Heart right ventricle (tissue), 16 donors: ENCODE data around the gene CSTPP1. TPM values are rescaled to one million over a fixed set of nuclear protein-coding genes. Genes with fewer than 3 reads are reported as not detected.

Source experiments
- ATAC-seq, 8 donors: fragments of 200-7000 bp; cut with Tn5 transposase; one replicate each; pipeline ENCODE4 v1.9.1; 2020; ENCODE audit warnings: mild to moderate bottlenecking in 8 of 8, moderate library complexity in 8 of 8, moderate number of reproducible peaks in 1 of 8
- DNase-seq, 2 donors: peaks; one replicate each; pipeline ENCODE4 v3.0.0-alpha.2; 2020
- H3K27ac ChIP-seq, 10 donors: fragments of 200-600 bp; sonication (generic) in 2 of 10; one replicate each; pipeline versions ENCODE4 v1.5.0 to v1.8.0; 2020 to 2022; ENCODE audit warnings: mild to moderate bottlenecking in 3 of 10
- H3K27me3 ChIP-seq, 7 donors: fragments of 200-600 bp; one replicate each; pipeline ENCODE4 v1.8.0; 2021 to 2022; ENCODE audit warnings: mild to moderate bottlenecking in 2 of 7
- H3K36me3 ChIP-seq, 9 donors: fragments of 200-600 bp; sonication (generic) in 1 of 9; one replicate each; pipeline versions ENCODE4 v1.5.0 to v1.8.0; 2020 to 2022; ENCODE audit warnings: mild to moderate bottlenecking in 2 of 9
- H3K4me1 ChIP-seq, 9 donors: fragments of 200-600 bp; sonication (generic) in 1 of 9; one replicate each; pipeline versions ENCODE4 v1.5.0 to v1.8.0; 2020 to 2022; ENCODE audit warnings: mild to moderate bottlenecking in 4 of 9
- H3K4me3 ChIP-seq, 10 donors: fragments of 200-600 bp; sonication (generic) in 2 of 10; one replicate each; pipeline versions ENCODE4 v1.5.0 to v1.8.0; 2020 to 2022; ENCODE audit warnings: mild to moderate bottlenecking in 7 of 10, moderate library complexity in 2 of 10
- H3K9me3 ChIP-seq, 11 donors: fragments of 200-600 bp in 10 of 11; sonication (generic) in 2 of 11; one replicate each; pipeline versions ENCODE4 v1.5.0 to v1.8.0; 2013 to 2022; ENCODE audit warnings: mild to moderate bottlenecking in 2 of 11, control low read depth in 1 of 11, moderate library complexity in 1 of 11
- CTCF ChIP-seq, 9 donors: fragments of 200-600 bp; sonication (generic) in 2 of 9; IDR thresholded peaks; one replicate each; pipeline versions ENCODE4 v1.5.0 to v1.8.0; 2021 to 2022; ENCODE audit warnings: antibody characterized with exemption in 9 of 9, mild to moderate bottlenecking in 5 of 9, moderate library complexity in 1 of 9
- WGBS, 2 donors: extraction: QIAGEN DNeasy Blood & Tissue Kit; methylation state at CpG; one replicate each; pipeline ENCODE4 v1.1.7; 2013; ENCODE audit warnings: inconsistent platforms in 1 of 2; 5-methylcytosine and 5-hydroxymethylcytosine counted together
- intact Hi-C, 10 donors: fragments of 100-400 bp; cut with DNase I; formaldehyde crosslinking; loops; one replicate each; pipeline versions ENCODE4 v1.11.1 to v1.14.2; 2022
- polyA plus RNA-seq, 2 donors: library from polyadenylated mRNA; stranded (reverse); fragments of 200-250 nt; gene quantifications; one replicate each; pipeline ENCODE4 v1.2.3, GENCODE V29; 2013
- total RNA-seq, 10 donors: library from RNA; stranded (reverse); fragmentation: NEBNext Ultra II Directional in 3 of 10; extraction: Animal tissue kit (Norgen Biotek cat#: 25700) in 3 of 10; gene quantifications; one replicate each; pipeline versions ENCODE4 v1.2.1 to v1.2.4, GENCODE V29; 2021 to 2023
- donor health status: Arrhythmogenic right ventricular cardiomyopathy.
- donor health status: ischemic (EF 13 %, LVEDD 7.1; RV severe dilation, severe dysfunction).
- donor health status: healthy with polysubstance abuse.
- donor health status: DM: no; HTN: yes; CAD: no.
- donor health status: DM: no; HTN: no; CAD: no.
- donor health status: ischemic (EF 25% LVEDD 6.9; RV normal size, moderate dysfunction).
- donor health status: ischemic (EF 25% LVEDD 5.7; RV mildly dilated, moderate dysfunction).
- donor health status: healthy.
- donor health status: DM: yes; HTN: yes; CAD: no.
- donor health status: Ischemic cardiomyopathy.
- donor health status: ischemic (EF 35%, LVEDD 5.7; RV mildly dilated, moderate dysfunction).
- donor health status: nonischemic (EF 11% LVEDD 7.7; RV severe dilation, severe dysfunction).
- donor health status: DM: yes; HTN: yes; CAD: no.
- donor health status: PGD.
- donor health status: ischemic (EF 29% LVEDD 5.4; RV normal size, mild dysfunction).
- donor health status: nonischemic (EF 23%, LVEDD 6.1; RV moderate dilation, normal function).

CSTPP1 gene
- total and polyA plus RNA-seq, 12 donors: 10.2 to 26.7 (median 16.7) TPM

- Histone ChIP-seq H3K4me1 (peaks cover 0 to 21% (median 2%) of the 10 kb centered on the region in 9 donors), H3K9me3 (no peaks in the 10 kb centered on the region), H3K27me3 (no peaks in the 10 kb centered on the region), H3K27ac (peak overlapping the region in 2 of 10 donors; percentile 22 to 35), H3K4me3 (no peak overlapping the region), H3K36me3 (no peaks in the 10 kb centered on the region)
- TF ChIP-seq CTCF (IDR thresholded peaks at IDR 0.05): no peak
- ATAC-seq (no peak), DNase-seq (no peak)
- 27 to 31% methylated on average over 13 of the region's 13 CpGs for WGBS, 2 donors
- intact Hi-C loops: no loop called here
Measured at GRCh38 chr11:46906609-46907041, 29.9 kb upstream of the CSTPP1 start.

- 96 to 97% methylated on average over 4 of the region's 4 CpGs for WGBS, 2 donors
- ATAC-seq (no peak), DNase-seq (no peak)
- H3K4me3 ChIP-seq: no peak overlapping the region
- intact Hi-C loops: no loop called here
- H3K4me1 ChIP-seq: peaks cover 1 to 26% (median 5%) of the 10 kb centered on the region in 9 donors
- H3K27me3 ChIP-seq: peaks cover 0 to 8% (median 0%) of the 10 kb centered on the region in 7 donors
- no peak for TF ChIP-seq CTCF (IDR thresholded peaks at IDR 0.05)
- H3K36me3 ChIP-seq: no peaks in the 10 kb centered on the region
- no peak overlapping the region for H3K27ac ChIP-seq
- no peaks in the 10 kb centered on the region for H3K9me3 ChIP-seq
Measured at GRCh38 chr11:46907606-46908005, 29.0 kb upstream of the CSTPP1 start.

- intact Hi-C loops: no loop called here
- ATAC-seq: no peak
- DNase-seq: no peak
Measured at GRCh38 chr11:46912526-46913150, 23.9 kb upstream of the CSTPP1 start.

GRCh38 chr11:46913484-46913883, 23.1 kb upstream of the CSTPP1 start:
- 78 to 80% methylated on average over 3 of the region's 3 CpGs for WGBS, 2 donors
- intact Hi-C loops: no loop called here
- Histone ChIP-seq H3K9me3 (no peaks in the 10 kb centered on the region), H3K36me3 (no peaks in the 10 kb centered on the region), H3K4me3 (no peak overlapping the region), H3K27ac (peak overlapping the region in 4 of 10 donors; percentile 0 to 91 (median 40)), H3K4me1 (peaks cover 5 to 57% (median 45%) of the 10 kb centered on the region in 9 donors), H3K27me3 (peaks cover 0 to 63% (median 7%) of the 10 kb centered on the region in 7 donors)
- TF ChIP-seq CTCF (IDR thresholded peaks at IDR 0.05): no peak
- no peak for DNase-seq
- ATAC-seq: no peak

More at GRCh38 chr11:46912526-46913150, 23.9 kb upstream of the CSTPP1 start:
- Histone ChIP-seq H3K4me3 (no peak overlapping the region), H3K4me1 (peaks cover 5 to 53% (median 44%) of the 10 kb centered on the region in 9 donors), H3K27me3 (peaks cover 0 to 56% (median 3%) of the 10 kb centered on the region in 7 donors), H3K9me3 (no peaks in the 10 kb centered on the region), H3K36me3 (no peaks in the 10 kb centered on the region), H3K27ac (peak overlapping the region in 1 of 10 donors; percentile 17)
- TF ChIP-seq CTCF (IDR thresholded peaks at IDR 0.05): no peak
- WGBS, 2 donors: 34 to 37% methylated on average over 13 of the region's 13 CpGs
